GM23338 (cell line): Measurements from ENCODE around the gene MYO15B. TPM values are rescaled to one million over a fixed set of nuclear protein-coding genes. Genes with fewer than 3 reads are reported as not detected.

Source experiments
- ATAC-seq: fragments of 200-7000 bp; cut with Tn5 transposase; 3 replicates; pipeline ENCODE4 v1.9.1; 2020
- DNase-seq: peaks from one replicate; pipeline ENCODE4 v3.0.0-alpha.2; 2015; ENCODE audit warnings: low spot score
- H2AFZ ChIP-seq: fragments of 200-600 bp; sonication (generic); 2 replicates; pipeline ENCODE4 v1.8.0; 2016; ENCODE audit warnings: antibody characterized with exemption, mild to moderate bottlenecking, moderate library complexity
- H3F3A ChIP-seq: fragments of 200-600 bp; sonication (generic); replicated peaks from 2 replicates; pipeline ENCODE4 v1.8.0; 2017; ENCODE audit warnings: antibody characterized with exemption, mixed run types, low read depth
- H3K27ac ChIP-seq: fragments of 200-600 bp; sonication (generic); 2 replicates; pipeline ENCODE4 v1.6.1; 2016; ENCODE audit warnings: low read depth
- H3K27me3 ChIP-seq: fragments of 200-600 bp; sonication (generic); 2 replicates; pipeline ENCODE4 v1.8.0; 2016; ENCODE audit warnings: mild to moderate bottlenecking, mixed run types, moderate library complexity; ENCODE audit not compliant: insufficient read depth
- H3K36me3 ChIP-seq: fragments of 200-600 bp; sonication (generic); 2 replicates; pipeline ENCODE4 v1.8.0; 2016; ENCODE audit warnings: mild to moderate bottlenecking; ENCODE audit not compliant: insufficient read depth
- H3K4me1 ChIP-seq: fragments of 200-600 bp; sonication (generic); 2 replicates; pipeline ENCODE4 v1.8.0; 2016; ENCODE audit warnings: mild to moderate bottlenecking, moderate library complexity; ENCODE audit not compliant: insufficient read depth
- H3K4me2 ChIP-seq: fragments of 200-600 bp; sonication (generic); 2 replicates; pipeline ENCODE4 v1.7.1; 2017; ENCODE audit warnings: mixed run types
- H3K4me3 ChIP-seq: fragments of 200-600 bp; sonication (generic); 2 replicates; pipeline ENCODE4 v1.6.1; 2016; ENCODE audit warnings: mixed run types
- H3K79me2 ChIP-seq: fragments of 200-600 bp; sonication (generic); replicated peaks from 2 replicates; pipeline ENCODE4 v1.8.0; 2017; ENCODE audit warnings: mild to moderate bottlenecking; ENCODE audit not compliant: insufficient read depth
- H3K9me2 ChIP-seq: fragments of 200-600 bp; sonication (generic); 2 replicates; pipeline ENCODE4 v1.8.0; 2017; ENCODE audit not compliant: insufficient read depth
- H4K20me1 ChIP-seq: fragments of 200-600 bp; sonication (generic); replicated peaks from 2 replicates; pipeline ENCODE4 v1.8.0; 2017; ENCODE audit warnings: mild to moderate bottlenecking; ENCODE audit not compliant: insufficient read depth
- H3K27ac Mint-ChIP-seq: 2 replicates; pipeline ENCODE4 v1.8.0; 2020; ENCODE audit warnings: inconsistent platforms, mild to moderate bottlenecking, moderate library complexity, mixed read lengths
- H3K27me3 Mint-ChIP-seq: 3 replicates; pipeline ENCODE4 v1.8.0; 2022; ENCODE audit warnings: low read depth, mild to moderate bottlenecking, moderate library complexity, mixed read lengths, inconsistent platforms; ENCODE audit not compliant: insufficient read depth, poor library complexity
- H3K36me3 Mint-ChIP-seq: 3 replicates; pipeline ENCODE4 v1.8.0; 2021; ENCODE audit warnings: low read depth, mild to moderate bottlenecking, inconsistent platforms, moderate library complexity, mixed read lengths
- H3K4me1 Mint-ChIP-seq: 3 replicates; pipeline ENCODE4 v1.8.0; 2020; ENCODE audit warnings: mild to moderate bottlenecking, inconsistent platforms, mixed read lengths
- H3K4me3 Mint-ChIP-seq: 3 replicates; pipeline ENCODE4 v1.8.0; 2021; ENCODE audit warnings: moderate library complexity, mild to moderate bottlenecking, inconsistent platforms, mixed read lengths
- H3K9me3 Mint-ChIP-seq: 3 replicates; pipeline ENCODE4 v1.8.0; 2020; ENCODE audit warnings: moderate library complexity, mild to moderate bottlenecking, inconsistent platforms, mixed read lengths
- CREB1 ChIP-seq: fragments of 250-450 bp; sonication (Bioruptor Pico); IDR thresholded peaks from 2 replicates; pipeline ENCODE4 v1.5.0; 2020; ENCODE audit warnings: low read depth, mild to moderate bottlenecking, moderate library complexity
- EZH2phosphoT487 ChIP-seq: fragments of 200-600 bp; sonication (generic); IDR thresholded peaks from one replicate; pipeline ENCODE4 v1.8.1; 2018; ENCODE audit warnings: antibody characterized with exemption; ENCODE audit not compliant: unreplicated experiment
- NANOG ChIP-seq: IDR thresholded peaks from 2 replicates; pipeline ENCODE4 v1.6.1; 2016; ENCODE audit warnings: antibody characterized with exemption, borderline replicate concordance
- REST ChIP-seq: IDR thresholded peaks from one replicate; pipeline ENCODE4 v1.6.1; 2018; ENCODE audit warnings: antibody characterized with exemption; ENCODE audit not compliant: unreplicated experiment
- polyA plus RNA-seq: library from polyadenylated mRNA; unstranded; fragments of >200 nt; fragmentation: Nextera tagmentation; extraction: Ambion mirVana; gene quantifications from 2 replicates; pipeline ENCODE4 v1.2.1, GENCODE V29; 2016
- total RNA-seq: library from RNA; depleted of rRNA; stranded (reverse); fragments of >200 nt; shearing (Covaris generic); gene quantifications from 2 replicates; pipeline ENCODE4 v1.2.3, GENCODE V29; 2014
- TF ChIP-seq, protein P1 (sequence below): fragments of 250-450 bp; sonication (Bioruptor Pico); IDR thresholded peaks from 2 replicates; pipeline ENCODE4 v1.5.0; 2020; ENCODE audit warnings: mild to moderate bottlenecking, moderate library complexity
- TF ChIP-seq, protein P2 (sequence below), 2 experiments: fragments of 200-600 bp in 1 of 2; sonication (generic) in 1 of 2; conservative IDR thresholded peaks; 2 replicates each; pipeline versions ENCODE4 v1.5.1 to v1.6.1; 2016 to 2017; ENCODE audit warnings: antibody characterized with exemption in 2 of 2, low read depth in 2 of 2, mild to moderate bottlenecking in 2 of 2, moderate library complexity in 1 of 2

Gene MYO15B
- total and polyA plus RNA-seq, 2 experiments from 2014 or later = 6.6 to 12.4 TPM

DNA sequence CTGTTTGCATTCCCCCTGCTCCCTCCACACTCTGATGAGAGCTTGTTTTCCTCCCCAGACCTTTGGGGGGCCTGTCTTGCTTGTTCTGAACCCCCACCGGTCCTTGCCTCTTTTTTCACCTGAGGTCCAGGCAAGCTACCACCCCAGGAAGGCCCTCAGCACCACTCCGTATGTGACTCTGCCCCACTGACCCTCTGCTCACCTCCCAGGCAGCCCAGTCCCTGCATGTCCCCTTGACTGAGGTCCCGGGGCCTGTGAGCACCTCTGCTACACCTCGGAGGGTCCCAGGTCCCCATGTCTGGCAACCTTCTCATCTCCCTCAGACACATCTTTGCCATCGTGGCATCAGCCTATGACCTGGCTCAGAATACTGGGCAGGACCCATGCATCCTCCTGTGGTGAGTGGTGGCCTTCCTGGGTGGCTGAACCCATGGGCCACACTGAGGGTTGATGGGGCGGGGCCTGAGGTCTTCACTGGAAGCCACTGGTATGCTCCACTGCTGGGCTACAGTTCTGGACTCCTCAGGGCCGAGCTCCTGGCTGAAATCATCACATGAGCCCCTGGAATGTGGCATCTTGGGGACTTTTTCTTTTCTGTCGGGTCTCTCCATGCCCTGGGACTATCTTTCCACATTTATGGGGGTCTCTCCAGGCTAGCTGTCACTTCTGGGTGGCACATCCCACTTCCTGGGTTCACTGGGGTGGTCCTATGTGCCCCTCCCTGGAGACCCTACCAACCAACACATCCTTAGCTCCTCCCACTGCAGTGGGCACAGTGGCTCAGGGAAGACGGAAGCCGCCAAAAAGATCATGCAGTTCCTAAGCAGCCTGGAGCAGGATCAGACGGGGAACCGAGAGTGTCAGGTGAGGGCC lies 3.5 kb downstream of the MYO15B start:
- H3K79me2 ChIP-seq = no peaks in the 10 kb centered on the region
- Mint-ChIP-seq H3K27ac (no peak overlapping the region), H3K27me3 (peaks cover 24% of the 10 kb centered on the region), H3K4me1 (no peaks in the 10 kb centered on the region), H3K9me3 (peaks cover under 1% of the 10 kb centered on the region; the same call in 1 of the 3 replicates), H3K4me3 (no peak overlapping the region; the same call in 2 of the 3 replicates), H3K36me3 (no peaks in the 10 kb centered on the region; the same call in 2 of the 3 replicates)
- ATAC-seq (no peak), DNase-seq (no peak)
- no peak overlapping the region for H3K4me3 ChIP-seq
- H2AFZ ChIP-seq = no peak overlapping the region
- no peaks in the 10 kb centered on the region for H3K36me3 ChIP-seq
- H3F3A ChIP-seq = no peaks in the 10 kb centered on the region
- no peaks in the 10 kb centered on the region for H3K9me2 ChIP-seq
- TF ChIP-seq REST (no peak), CREB1 (no peak)
- H4K20me1 ChIP-seq = no peaks in the 10 kb centered on the region
- no peak overlapping the region for H3K4me2 ChIP-seq
- peaks cover 6% of the 10 kb centered on the region for H3K4me1 ChIP-seq
- H3K27ac ChIP-seq = no peak overlapping the region
- peaks cover 10% of the 10 kb centered on the region for H3K27me3 ChIP-seq

GRCh38 chr17:75591722-75592302 lies 4.2 kb downstream of the MYO15B start:
- no peak for DNase-seq
- no peaks in the 10 kb centered on the region for H3K4me1 Mint-ChIP-seq
- peaks cover 9% of the 10 kb centered on the region for H3K27me3 ChIP-seq
- H3K27ac ChIP-seq = no peak overlapping the region
- no peaks in the 10 kb centered on the region for H3K79me2 ChIP-seq
- H2AFZ ChIP-seq = no peak overlapping the region
- no peaks in the 10 kb centered on the region for H3K9me3 Mint-ChIP-seq
- no peaks in the 10 kb centered on the region for H4K20me1 ChIP-seq
- no peaks in the 10 kb centered on the region for H3F3A ChIP-seq
- H3K4me2 ChIP-seq = no peak overlapping the region
- H3K36me3 Mint-ChIP-seq = no peaks in the 10 kb centered on the region; the same call in 2 of the 3 replicates
- no peak for ATAC-seq
- H3K4me3 Mint-ChIP-seq = no peak overlapping the region
- H3K27me3 Mint-ChIP-seq = peaks cover 21% of the 10 kb centered on the region
- H3K9me2 ChIP-seq = no peaks in the 10 kb centered on the region
- H3K27ac Mint-ChIP-seq = no peak overlapping the region
- no peak overlapping the region for H3K4me3 ChIP-seq
- H3K4me1 ChIP-seq = peaks cover 6% of the 10 kb centered on the region
- no peaks in the 10 kb centered on the region for H3K36me3 ChIP-seq
- TF ChIP-seq NANOG (no peak), EZH2phosphoT487 (no peak)
- TF ChIP-seq, protein P1, sequence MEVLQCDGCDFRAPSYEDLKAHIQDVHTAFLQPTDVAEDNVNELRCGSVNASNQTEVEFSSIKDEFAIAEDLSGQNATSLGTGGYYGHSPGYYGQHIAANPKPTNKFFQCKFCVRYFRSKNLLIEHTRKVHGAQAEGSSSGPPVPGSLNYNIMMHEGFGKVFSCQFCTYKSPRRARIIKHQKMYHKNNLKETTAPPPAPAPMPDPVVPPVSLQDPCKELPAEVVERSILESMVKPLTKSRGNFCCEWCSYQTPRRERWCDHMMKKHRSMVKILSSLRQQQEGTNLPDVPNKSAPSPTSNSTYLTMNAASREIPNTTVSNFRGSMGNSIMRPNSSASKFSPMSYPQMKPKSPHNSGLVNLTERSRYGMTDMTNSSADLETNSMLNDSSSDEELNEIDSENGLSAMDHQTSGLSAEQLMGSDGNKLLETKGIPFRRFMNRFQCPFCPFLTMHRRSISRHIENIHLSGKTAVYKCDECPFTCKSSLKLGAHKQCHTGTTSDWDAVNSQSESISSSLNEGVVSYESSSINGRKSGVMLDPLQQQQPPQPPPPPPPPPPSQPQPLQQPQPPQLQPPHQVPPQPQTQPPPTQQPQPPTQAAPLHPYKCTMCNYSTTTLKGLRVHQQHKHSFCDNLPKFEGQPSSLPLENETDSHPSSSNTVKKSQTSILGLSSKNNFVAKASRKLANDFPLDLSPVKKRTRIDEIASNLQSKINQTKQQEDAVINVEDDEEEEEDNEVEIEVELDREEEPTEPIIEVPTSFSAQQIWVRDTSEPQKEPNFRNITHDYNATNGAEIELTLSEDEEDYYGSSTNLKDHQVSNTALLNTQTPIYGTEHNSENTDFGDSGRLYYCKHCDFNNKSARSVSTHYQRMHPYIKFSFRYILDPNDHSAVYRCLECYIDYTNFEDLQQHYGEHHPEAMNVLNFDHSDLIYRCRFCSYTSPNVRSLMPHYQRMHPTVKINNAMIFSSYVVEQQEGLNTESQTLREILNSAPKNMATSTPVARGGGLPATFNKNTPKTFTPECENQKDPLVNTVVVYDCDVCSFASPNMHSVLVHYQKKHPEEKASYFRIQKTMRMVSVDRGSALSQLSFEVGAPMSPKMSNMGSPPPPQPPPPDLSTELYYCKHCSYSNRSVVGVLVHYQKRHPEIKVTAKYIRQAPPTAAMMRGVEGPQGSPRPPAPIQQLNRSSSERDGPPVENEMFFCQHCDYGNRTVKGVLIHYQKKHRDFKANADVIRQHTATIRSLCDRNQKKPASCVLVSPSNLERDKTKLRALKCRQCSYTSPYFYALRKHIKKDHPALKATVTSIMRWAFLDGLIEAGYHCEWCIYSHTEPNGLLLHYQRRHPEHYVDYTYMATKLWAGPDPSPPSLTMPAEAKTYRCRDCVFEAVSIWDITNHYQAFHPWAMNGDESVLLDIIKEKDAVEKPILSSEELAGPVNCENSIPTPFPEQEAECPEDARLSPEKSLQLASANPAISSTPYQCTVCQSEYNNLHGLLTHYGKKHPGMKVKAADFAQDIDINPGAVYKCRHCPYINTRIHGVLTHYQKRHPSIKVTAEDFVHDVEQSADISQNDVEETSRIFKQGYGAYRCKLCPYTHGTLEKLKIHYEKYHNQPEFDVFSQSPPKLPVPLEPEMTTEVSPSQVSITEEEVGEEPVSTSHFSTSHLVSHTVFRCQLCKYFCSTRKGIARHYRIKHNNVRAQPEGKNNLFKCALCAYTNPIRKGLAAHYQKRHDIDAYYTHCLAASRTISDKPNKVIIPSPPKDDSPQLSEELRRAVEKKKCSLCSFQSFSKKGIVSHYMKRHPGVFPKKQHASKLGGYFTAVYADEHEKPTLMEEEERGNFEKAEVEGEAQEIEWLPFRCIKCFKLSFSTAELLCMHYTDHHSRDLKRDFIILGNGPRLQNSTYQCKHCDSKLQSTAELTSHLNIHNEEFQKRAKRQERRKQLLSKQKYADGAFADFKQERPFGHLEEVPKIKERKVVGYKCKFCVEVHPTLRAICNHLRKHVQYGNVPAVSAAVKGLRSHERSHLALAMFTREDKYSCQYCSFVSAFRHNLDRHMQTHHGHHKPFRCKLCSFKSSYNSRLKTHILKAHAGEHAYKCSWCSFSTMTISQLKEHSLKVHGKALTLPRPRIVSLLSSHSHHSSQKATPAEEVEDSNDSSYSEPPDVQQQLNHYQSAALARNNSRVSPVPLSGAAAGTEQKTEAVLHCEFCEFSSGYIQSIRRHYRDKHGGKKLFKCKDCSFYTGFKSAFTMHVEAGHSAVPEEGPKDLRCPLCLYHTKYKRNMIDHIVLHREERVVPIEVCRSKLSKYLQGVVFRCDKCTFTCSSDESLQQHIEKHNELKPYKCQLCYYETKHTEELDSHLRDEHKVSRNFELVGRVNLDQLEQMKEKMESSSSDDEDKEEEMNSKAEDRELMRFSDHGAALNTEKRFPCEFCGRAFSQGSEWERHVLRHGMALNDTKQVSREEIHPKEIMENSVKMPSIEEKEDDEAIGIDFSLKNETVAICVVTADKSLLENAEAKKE (CRISPR knock-in tag) = no peak
- TF ChIP-seq, protein P2, sequence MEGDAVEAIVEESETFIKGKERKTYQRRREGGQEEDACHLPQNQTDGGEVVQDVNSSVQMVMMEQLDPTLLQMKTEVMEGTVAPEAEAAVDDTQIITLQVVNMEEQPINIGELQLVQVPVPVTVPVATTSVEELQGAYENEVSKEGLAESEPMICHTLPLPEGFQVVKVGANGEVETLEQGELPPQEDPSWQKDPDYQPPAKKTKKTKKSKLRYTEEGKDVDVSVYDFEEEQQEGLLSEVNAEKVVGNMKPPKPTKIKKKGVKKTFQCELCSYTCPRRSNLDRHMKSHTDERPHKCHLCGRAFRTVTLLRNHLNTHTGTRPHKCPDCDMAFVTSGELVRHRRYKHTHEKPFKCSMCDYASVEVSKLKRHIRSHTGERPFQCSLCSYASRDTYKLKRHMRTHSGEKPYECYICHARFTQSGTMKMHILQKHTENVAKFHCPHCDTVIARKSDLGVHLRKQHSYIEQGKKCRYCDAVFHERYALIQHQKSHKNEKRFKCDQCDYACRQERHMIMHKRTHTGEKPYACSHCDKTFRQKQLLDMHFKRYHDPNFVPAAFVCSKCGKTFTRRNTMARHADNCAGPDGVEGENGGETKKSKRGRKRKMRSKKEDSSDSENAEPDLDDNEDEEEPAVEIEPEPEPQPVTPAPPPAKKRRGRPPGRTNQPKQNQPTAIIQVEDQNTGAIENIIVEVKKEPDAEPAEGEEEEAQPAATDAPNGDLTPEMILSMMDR (conservative IDR thresholded peaks at IDR 0.05; ENCODE audit: low read depth in 2 of 2) = peak in 1 of 2 experiments; percentile 17; a peak in 2 of 4 replicates
